Jurkat, Clone E6-1 (cell line): ENCODE results near the gene MAP4K1.
A peak's percentile ranks its signal among the peaks of the same experiment; 100 is the strongest.
"Not testable (repeated sequence)": the region's sequence is repeated elsewhere in the genome, so short reads cannot be mapped to it uniquely, and the experiment has no call there.

Source experiments
- DNase-seq: peaks from one replicate; pipeline ENCODE4 v3.0.0-alpha.2; 2011; ENCODE audit warnings: low read depth, low spot score
- H3K4me3 ChIP-seq: 2 replicates; pipeline ENCODE4 v1.5.1; 2011; ENCODE audit warnings: mild to moderate bottlenecking, low read length, control low read depth, moderate library complexity

The MAP4K1 gene

GRCh38 chr19:38555200-38555599 lies 62.6 kb downstream of the MAP4K1 start:
- no peak for DNase-seq
- no peak overlapping the region for H3K4me3 ChIP-seq

- H3K4me3 ChIP-seq = no peak overlapping the region
- no peak for DNase-seq
These were observed 63.0 kb downstream of the MAP4K1 start for GRCh38 chr19:38554676-38555141.

GRCh38 chr19:38553239-38553638 lies 64.5 kb downstream of the MAP4K1 start:
- not testable (repeated sequence) for H3K4me3 ChIP-seq, DNase-seq

- no peak overlapping the region for H3K4me3 ChIP-seq
- DNase-seq = no peak
These were observed 66.3 kb downstream of the MAP4K1 start for GRCh38 chr19:38551450-38551813.

GRCh38 chr19:38550376-38550775 lies 67.4 kb downstream of the MAP4K1 start:
- DNase-seq = no peak
- no peak overlapping the region for H3K4me3 ChIP-seq

- DNase-seq = no peak
- no peak overlapping the region for H3K4me3 ChIP-seq
These were observed 67.8 kb downstream of the MAP4K1 start for GRCh38 chr19:38549942-38550341.

GRCh38 chr19:38549061-38549460 lies 68.7 kb downstream of the MAP4K1 start:
- H3K4me3 ChIP-seq = no peak overlapping the region
- no peak for DNase-seq

- no peak for DNase-seq
These were observed 70.3 kb downstream of the MAP4K1 start for GRCh38 chr19:38547421-38547820.

GRCh38 chr19:38545596-38545995 lies 72.2 kb downstream of the MAP4K1 start:
- no peak for DNase-seq
- no peak overlapping the region for H3K4me3 ChIP-seq

More at GRCh38 chr19:38547421-38547820, 70.3 kb downstream of the MAP4K1 start:
- H3K4me3 ChIP-seq = no peak overlapping the region

- peak; percentile 75 for DNase-seq
- no peak overlapping the region for H3K4me3 ChIP-seq
These were observed 73.0 kb downstream of the MAP4K1 start for GRCh38 chr19:38544569-38545315.

- DNase-seq = no peak
- no peak overlapping the region for H3K4me3 ChIP-seq
These were observed 73.8 kb downstream of the MAP4K1 start for GRCh38 chr19:38543807-38544568.

GRCh38 chr19:38543286-38543806 lies 74.4 kb downstream of the MAP4K1 start:
- H3K4me3 ChIP-seq = no peak overlapping the region

GRCh38 chr19:38542040-38542439 lies 75.7 kb downstream of the MAP4K1 start:
- no peak for DNase-seq
- no peak overlapping the region for H3K4me3 ChIP-seq

More at GRCh38 chr19:38543286-38543806, 74.4 kb downstream of the MAP4K1 start:
- DNase-seq = no peak

- no peak for DNase-seq
- no peak overlapping the region for H3K4me3 ChIP-seq
These were observed 78.0 kb downstream of the MAP4K1 start for GRCh38 chr19:38539751-38540150.

GRCh38 chr19:38538793-38539528 lies 78.8 kb downstream of the MAP4K1 start:
- no peak overlapping the region for H3K4me3 ChIP-seq
- DNase-seq = peak; percentile 50

GRCh38 chr19:38538386-38538785 lies 79.4 kb downstream of the MAP4K1 start:
- DNase-seq = no peak
- no peak overlapping the region for H3K4me3 ChIP-seq
